ENCODE data around the gene LCN1. TPM values are rescaled to one million over a fixed set of nuclear protein-coding genes. Genes with fewer than 3 reads are reported as not detected.

LCN1 gene
- total RNA-seq, 4 donors from 2014 or later: not detected

DNA sequence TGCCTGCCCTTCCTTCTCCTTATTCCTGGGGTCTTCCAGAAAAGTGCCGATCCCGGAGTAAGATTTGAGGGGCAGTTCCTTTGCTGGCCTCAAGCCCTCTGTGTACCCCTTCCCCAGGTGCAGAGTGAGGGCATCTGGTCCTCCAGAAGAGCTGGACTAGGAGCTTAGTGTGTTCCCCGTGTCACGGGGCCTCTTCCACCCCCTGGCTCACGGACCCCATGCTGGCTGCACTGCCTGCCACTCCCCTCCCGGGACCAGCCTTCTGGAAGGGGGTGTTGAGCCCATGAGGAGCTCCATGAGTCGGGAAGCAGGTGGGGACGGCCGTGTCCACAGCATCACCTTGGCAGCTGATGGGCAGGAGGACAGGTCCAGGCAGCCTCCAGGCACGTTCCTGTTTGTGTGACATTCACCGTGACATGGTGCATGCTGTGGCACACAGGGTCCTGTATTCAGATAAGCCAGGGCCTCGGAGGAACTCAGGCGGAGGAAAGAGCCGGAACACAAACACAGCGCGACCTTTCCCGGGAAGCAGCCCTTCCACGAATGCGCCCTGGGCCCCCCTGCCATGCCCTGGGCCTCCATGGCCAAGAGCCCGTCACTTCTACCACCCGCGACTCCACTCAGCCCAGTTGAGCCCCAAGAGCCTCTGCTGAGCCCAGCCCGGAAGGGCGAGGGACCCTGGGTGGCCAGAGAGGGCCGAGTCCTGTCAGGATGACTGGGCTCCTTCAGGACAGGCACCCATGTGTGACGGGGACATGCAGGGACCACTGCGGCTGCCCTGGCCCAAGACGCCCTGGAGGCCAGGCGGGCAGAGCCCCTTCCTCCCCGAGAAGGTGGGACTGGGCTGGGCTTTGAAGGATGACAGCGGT is 5.9 kb upstream of the LCN1 start:
- WGBS, 2 donors (ENCODE audit: low coverage in 1 of 2): 83% methylated on average over 2 of the region's 31 CpGs; no CpG with 5 or more reads in 1 of the 2 donors
- Histone ChIP-seq H3K36me3 (no peaks in the 10 kb centered on the region), H3K4me3 (no peak overlapping the region), H3K27ac (no peak overlapping the region), H3K9me3 (no peaks in the 10 kb centered on the region), H3K4me1 (no peaks in the 10 kb centered on the region), H3K27me3 (peaks cover 33% of the 10 kb centered on the region)
- ATAC-seq: no peak
- TF ChIP-seq, protein P1, sequence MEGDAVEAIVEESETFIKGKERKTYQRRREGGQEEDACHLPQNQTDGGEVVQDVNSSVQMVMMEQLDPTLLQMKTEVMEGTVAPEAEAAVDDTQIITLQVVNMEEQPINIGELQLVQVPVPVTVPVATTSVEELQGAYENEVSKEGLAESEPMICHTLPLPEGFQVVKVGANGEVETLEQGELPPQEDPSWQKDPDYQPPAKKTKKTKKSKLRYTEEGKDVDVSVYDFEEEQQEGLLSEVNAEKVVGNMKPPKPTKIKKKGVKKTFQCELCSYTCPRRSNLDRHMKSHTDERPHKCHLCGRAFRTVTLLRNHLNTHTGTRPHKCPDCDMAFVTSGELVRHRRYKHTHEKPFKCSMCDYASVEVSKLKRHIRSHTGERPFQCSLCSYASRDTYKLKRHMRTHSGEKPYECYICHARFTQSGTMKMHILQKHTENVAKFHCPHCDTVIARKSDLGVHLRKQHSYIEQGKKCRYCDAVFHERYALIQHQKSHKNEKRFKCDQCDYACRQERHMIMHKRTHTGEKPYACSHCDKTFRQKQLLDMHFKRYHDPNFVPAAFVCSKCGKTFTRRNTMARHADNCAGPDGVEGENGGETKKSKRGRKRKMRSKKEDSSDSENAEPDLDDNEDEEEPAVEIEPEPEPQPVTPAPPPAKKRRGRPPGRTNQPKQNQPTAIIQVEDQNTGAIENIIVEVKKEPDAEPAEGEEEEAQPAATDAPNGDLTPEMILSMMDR (IDR thresholded peaks at IDR 0.05): no peak
- no peak for TF ChIP-seq POLR2A (IDR thresholded peaks at IDR 0.05)
- no peak for TF ChIP-seq POLR2AphosphoS5 (IDR thresholded peaks at IDR 0.05)
- TF ChIP-seq EP300 (IDR thresholded peaks at IDR 0.05): no peak

DNA sequence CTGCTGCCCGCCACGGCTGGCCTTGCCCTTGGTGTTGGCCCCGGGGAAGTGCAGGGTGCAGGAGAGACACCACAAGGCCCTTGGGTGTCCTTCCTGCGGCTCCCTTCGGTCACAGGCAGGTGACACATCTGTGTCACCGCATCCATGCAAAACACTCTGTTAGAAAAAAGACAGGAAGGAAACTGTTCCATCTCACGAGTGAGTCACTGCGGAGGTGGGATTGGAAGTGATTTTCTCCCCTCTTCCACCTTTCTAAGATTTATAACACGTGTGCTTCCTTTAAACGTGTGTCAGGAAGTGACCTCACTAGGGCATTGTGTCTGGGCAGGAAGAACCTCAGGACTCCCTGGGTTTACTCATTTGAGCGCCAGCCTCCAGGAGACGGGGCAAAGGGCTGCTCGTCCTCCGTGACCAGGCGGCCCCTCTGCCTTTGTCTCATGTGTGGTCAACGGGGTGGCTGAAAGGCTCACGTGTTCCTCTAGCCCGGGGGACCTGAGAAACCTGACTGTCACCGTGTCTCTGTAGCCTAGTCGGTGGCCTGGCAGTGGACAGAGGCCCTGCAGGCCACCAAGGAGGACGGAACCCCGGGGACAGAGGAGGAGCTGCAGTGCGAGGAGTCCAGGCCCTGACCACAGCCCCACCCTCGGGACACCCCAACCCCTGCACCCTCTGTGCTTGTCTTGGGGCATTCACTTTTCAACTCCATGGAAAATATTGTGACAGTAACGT is 4.9 kb upstream of the LCN1 start:
- H3K4me1 ChIP-seq: no peaks in the 10 kb centered on the region
- no peak overlapping the region for H3K4me3 ChIP-seq
- H3K9me3 ChIP-seq: no peaks in the 10 kb centered on the region
- H3K27ac ChIP-seq: no peak overlapping the region
- no peak for ATAC-seq
- no peaks in the 10 kb centered on the region for H3K36me3 ChIP-seq
- WGBS, 2 donors (ENCODE audit: low coverage in 1 of 2): 55 to 88% methylated on average over 3 to 6 of the region's 25 CpGs
- H3K27me3 ChIP-seq: peaks cover 39% of the 10 kb centered on the region
- TF ChIP-seq POLR2A (IDR thresholded peaks at IDR 0.05) (no peak), POLR2AphosphoS5 (IDR thresholded peaks at IDR 0.05) (no peak), EP300 (IDR thresholded peaks at IDR 0.05) (no peak)
- TF ChIP-seq, protein P1 (IDR thresholded peaks at IDR 0.05): no peak

DNA sequence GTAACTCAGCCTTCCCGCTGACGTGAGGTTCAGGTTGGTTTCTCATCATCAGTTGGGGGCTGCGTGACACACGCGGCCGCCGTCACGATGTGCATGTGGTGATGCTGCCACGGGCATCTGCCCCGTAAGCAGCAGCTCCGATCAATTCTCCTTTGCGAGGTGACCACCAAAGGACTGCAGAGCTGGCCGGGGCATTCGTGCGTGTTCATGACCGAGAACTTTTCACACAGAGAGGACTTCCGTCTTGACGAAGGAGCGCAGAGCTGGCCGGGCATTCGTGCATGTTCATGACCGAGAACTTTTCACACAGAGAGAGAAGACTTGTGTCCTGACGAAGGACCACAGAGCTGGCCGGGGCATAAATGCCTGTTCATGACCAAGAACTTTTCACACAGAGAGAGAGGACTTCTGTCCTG is 3.8 kb upstream of the LCN1 start:
- Histone ChIP-seq H3K27me3 (peaks cover 50% of the 10 kb centered on the region), H3K27ac (no peak overlapping the region), H3K4me1 (no peaks in the 10 kb centered on the region), H3K4me3 (no peak overlapping the region), H3K9me3 (no peaks in the 10 kb centered on the region), H3K36me3 (no peaks in the 10 kb centered on the region)
- 92 to 100% methylated on average over 1 to 24 of the region's 24 CpGs for WGBS, 2 donors (ENCODE audit: low coverage in 1 of 2)
- TF ChIP-seq POLR2AphosphoS5 (IDR thresholded peaks at IDR 0.05): no peak
- no peak for TF ChIP-seq EP300 (IDR thresholded peaks at IDR 0.05)
- TF ChIP-seq, protein P1 (IDR thresholded peaks at IDR 0.05): no peak
- TF ChIP-seq POLR2A (IDR thresholded peaks at IDR 0.05): no peak
- no peak for ATAC-seq

DNA sequence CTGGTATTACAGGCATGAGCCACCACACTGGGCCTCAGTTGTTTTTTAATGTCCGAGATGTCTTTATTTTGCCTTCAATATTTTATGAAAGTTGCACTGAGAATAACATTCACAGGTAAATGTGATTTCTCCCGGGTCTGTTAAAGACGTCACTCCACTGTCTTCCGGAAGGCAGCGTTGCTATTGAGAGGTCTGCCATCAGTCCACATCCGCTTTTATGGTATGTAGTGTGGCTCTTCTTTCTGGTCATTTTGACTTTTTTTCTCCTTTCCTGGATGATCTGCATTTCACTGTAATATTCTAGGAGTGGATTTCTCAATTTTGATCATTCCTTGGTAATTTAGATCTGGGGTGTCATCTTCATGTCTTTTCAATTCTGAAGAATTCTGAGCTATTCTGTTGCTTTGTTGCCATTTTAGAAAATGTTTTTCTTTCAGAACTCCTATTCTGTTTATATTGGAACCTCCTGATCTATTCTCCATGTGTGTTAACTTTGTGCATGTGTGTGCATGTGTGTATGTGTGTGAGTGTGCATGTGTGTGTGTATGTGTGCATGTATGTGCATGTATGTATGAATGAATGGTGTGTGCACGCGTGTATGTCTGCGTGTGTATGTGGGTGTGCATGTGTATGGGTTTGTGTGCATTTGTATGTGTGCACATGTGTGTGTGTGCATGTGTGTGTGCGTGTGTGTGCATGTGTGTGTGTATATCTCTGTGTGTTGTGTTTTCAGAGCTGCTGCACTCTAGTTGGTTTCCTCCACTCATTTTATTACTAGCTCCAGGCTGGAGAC is 1.9 kb upstream of the LCN1 start:
- Histone ChIP-seq H3K4me1 (no peaks in the 10 kb centered on the region), H3K27me3 (peaks cover 70% of the 10 kb centered on the region), H3K36me3 (no peaks in the 10 kb centered on the region), H3K4me3 (no peak overlapping the region), H3K27ac (no peak overlapping the region), H3K9me3 (no peaks in the 10 kb centered on the region)
- TF ChIP-seq, protein P1 (IDR thresholded peaks at IDR 0.05): no peak
- TF ChIP-seq EP300 (IDR thresholded peaks at IDR 0.05): no peak
- TF ChIP-seq POLR2A (IDR thresholded peaks at IDR 0.05): no peak
- no peak for TF ChIP-seq POLR2AphosphoS5 (IDR thresholded peaks at IDR 0.05)
- ATAC-seq: no peak
- WGBS, 2 donors (ENCODE audit: low coverage in 1 of 2): 93 to 95% methylated on average over 10 of the region's 10 CpGs

Data from gastroesophageal sphincter (tissue), 4 donors.